Erythroblast (primary cell): ENCODE measurements around the gene GAK.
"Not testable (repeated sequence)": the region's sequence is repeated elsewhere in the genome, so short reads cannot be mapped to it uniquely, and the experiment has no call there.

ENCODE experiments used
- DNase-seq, 2 experiments: peaks; one replicate each; lab custom pipeline; 2025; lab: John Stamatoyannopoulos, UW
- GATA1 ChIP-seq: IDR thresholded peaks from 2 replicates; pipeline ENCODE4 v1.6.1; 2011; ENCODE audit warnings: low read depth, mild to moderate bottlenecking, control low read depth, low read length, moderate library complexity
- POLR2A ChIP-seq: IDR thresholded peaks from 2 replicates; pipeline ENCODE4 v1.6.1; 2011; ENCODE audit warnings: mild to moderate bottlenecking, low read length

GAK gene

DNA sequence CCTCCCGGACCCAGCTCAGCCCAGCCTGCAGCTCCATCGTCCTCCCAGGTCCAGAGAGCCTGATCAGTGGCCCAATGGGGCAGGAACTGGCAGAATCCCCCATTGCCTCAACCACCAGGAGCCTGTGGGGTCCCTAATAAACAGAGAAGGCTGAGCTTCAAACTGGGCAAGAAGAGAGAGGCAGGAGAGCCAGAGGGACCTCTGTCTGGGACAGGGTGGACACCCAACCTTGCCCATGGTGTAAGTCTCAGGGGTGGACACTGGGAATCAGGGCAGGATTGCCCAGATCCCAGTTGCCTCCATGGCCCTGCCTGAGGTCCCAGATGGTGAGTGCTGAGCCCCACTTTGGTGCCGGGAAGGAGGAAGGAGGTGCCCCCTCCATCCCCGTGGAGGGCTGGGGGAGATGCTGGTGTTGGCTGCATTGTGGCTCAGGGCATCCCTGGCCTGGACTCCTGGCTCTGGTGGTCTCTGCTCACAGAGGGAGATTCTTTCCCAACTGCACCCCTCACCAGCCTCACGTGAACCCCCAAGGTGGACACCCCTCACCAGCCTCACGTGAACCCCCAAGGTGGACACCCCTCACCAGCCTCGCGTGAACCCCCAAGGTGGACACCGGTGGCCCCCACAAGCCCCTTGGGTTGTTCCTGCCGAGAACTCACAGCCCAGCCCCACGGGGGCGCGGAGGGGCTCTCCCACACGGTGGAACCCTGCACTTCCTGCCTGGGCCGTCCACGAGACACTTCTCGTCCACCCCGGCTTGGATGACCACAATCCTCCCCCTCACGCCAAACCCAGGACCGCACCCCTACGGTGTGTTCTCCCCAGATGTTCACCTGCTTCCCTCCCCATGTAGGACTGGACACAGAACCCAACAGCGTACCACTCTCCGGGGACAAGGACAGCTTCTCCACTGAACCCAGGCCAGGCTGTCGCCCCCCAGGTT, 111.6 kb downstream of the GAK start:
- DNase-seq: no peak
- TF ChIP-seq POLR2A (no peak), GATA1 (no peak)

DNA sequence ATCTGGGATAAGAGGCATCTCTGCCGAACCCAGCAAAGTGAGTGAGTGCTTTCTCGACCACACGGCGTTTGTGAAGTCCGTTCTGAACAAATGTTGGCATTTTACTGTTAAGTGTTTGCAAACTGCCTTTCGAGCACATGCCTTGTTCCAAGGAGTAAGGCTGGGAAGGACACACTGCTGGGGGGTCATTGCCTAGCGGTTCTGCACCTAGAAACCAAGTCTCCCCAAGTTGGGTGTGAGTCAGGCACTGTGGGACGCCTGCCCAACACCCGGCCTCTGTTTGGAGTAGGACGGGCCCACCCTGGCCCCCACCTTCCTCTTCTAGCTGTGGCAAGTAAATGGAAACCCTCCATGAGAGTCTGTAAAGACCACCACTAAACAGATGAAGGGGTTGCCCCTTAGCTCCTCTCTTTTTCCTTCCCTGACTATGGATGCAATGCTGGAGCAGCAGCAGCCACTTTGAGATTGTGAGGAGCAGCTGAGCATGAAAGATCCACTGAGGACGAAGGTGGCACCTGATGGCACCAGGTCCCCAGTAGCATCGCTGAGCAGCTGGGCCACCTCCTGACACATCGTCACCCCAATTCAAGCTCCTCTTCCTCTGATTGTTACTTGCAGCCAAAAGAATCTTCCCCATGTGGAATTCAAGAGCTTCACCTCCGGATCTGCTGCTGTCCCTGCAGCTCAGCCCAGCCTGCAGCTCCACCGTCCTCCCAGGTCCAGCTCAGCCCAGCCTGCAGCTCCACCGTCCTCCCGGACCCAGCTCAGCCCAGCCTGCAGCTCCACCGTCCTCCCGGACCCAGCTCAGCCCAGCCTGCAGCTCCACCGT, 112.5 kb downstream of the GAK start:
- no peak for DNase-seq
- TF ChIP-seq POLR2A: no peak
- TF ChIP-seq GATA1: no peak

DNA sequence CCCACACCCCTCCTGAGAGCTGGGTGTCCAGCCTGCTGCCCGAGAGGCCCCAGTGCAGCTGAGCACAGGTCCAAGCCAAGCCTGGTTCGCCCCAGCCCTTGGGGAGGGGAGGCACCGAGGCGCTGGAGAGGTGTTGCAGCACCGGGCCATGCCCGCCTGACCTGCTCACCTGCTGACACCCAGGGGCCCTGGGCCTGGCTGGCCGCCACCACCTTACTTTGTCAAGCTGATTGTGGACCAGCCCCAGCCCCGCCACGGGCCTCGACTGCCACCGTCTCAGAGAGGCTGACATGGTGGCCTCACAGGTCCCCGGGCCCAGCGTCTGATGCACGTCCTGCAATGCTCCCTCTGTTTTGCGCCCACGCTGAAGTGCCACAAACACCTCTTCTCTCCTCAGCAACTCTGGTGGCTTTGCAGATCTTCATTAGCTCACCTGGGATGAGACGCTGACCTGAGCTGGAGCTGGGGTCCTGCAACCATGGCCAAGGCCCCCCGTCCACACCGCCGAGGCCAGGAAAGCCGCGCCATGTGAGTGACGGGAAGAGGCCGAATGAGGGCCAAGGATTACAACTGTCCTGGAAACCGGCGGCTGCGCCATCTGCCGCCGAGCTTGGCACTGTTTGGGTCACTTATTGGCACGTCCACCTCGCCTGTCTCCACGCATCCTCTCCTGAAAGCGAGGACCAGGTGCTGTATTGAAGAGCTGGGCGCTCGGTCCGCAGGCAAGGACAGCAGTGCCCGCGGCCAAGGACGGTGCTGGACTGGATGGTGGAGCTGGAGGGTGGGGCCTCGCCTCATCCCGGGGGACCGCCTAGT, 113.8 kb downstream of the GAK start:
- TF ChIP-seq GATA1: no peak
- no peak for TF ChIP-seq POLR2A
- no peak for DNase-seq

DNA sequence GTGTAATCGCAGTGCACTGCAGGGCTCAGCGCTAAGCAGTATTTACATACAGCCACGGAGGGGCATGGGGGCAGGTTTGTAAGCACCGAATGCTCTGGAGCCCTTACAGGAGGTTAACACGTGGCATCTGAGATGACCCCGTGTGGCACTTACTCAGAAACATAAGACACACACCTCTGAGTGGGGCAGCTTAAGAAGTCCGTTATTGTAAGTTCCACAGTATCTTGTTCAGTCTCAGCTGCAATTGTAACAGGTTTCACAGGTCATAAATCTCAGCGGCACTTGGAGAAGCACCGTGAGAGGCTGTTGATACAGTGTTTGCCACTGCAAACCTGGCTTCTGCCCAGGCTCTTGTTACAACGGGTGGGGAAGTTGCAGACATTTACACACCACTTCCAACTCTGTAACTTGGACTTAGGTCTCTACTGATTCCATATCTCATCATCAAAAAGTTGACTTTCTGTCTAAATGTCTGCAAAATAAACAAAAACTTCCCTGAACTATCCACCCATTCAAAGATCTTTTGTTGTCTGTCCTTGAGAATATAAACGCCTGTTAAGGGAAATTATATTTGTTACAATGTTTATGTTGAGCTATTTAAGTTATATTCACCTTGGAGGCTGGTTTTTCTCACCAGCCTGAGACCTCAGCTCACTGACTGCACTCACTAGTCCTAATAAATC, 116.5 kb downstream of the GAK start:
- no peak for TF ChIP-seq POLR2A
- TF ChIP-seq GATA1: no peak
- DNase-seq: no peak

DNA sequence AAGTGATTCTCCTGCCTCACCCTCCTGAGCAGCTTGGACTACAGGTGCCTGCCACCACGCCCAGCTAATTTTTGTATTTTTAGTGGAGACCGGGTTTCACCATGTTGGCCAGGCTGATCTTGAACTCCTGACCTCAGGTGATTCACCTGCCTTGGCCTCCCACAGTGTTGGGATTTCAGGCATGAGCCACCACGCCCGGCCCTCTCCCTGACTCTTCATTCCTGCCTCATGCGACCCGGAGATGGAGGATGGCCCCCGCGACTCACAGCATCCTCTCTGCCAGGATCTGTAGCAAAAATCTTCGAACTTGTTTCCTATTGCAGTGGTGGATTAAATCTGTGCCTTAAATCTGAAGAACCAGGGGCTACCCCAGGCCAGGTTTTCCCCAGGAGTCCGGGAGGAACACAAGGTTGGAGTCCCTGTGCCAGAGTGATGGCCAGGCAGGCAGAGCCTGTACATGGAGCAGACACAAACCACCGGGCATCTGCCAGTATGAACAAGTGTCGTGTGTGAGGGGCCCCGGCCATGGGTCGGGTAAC, 117.7 kb downstream of the GAK start:
- DNase-seq: no peak
- TF ChIP-seq POLR2A: no peak
- TF ChIP-seq GATA1: no peak

DNA sequence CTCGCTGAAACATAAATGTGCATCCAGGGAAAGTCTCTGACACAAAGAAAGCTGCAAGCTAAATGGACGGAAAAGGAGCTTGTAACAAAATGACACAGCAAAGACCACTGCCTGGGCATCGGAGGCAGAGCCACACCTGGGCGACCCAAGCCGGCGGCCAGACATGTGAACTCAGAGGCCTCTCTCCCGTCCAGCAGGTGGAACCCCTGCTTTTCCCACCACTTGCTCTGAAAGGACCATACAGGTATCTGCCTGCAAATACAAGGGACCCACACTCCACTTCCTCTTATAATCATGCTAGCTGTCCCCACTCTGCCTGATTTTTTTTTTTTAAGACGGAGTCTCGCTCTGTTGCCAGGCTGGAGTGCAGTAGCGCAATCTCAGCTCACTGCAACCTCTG, 118.2 kb downstream of the GAK start:
- no peak for DNase-seq
- TF ChIP-seq POLR2A (no peak), GATA1 (no peak)

DNA sequence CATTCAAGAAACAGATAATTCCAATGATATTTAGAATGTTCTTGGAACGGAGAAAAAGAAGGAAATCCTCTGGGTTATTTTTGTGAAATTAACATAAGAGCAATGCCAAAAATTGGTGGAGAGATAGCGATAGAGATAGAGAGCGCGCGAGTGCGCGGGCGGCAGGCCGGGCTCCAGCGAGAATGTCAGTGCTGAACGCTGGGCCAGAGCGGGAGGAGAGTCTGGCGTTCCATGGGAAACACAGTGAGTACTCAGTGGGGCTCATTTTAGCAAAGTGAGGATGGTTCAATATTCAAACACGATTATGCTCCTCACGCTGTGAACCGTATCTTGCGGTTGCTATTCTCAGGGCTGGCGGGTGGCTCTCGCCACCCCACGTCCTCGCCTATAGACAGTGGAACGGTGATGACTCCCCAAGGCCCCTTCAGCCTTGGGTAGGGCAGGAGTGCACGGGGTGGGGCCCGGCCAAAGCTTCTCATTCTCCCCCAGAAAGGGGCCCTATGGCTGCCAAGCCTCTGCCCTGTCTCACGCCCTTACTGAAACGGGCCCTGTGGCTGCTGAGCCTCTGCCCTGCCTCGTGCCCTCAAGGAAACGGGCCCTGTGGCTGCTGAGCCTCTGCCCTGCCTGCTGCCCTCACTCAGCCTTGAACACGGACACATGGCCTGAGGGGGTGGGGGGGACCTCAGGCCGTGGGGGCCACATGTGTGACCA, 123.1 kb downstream of the GAK start:
- no peak for TF ChIP-seq POLR2A
- DNase-seq: no peak

DNA sequence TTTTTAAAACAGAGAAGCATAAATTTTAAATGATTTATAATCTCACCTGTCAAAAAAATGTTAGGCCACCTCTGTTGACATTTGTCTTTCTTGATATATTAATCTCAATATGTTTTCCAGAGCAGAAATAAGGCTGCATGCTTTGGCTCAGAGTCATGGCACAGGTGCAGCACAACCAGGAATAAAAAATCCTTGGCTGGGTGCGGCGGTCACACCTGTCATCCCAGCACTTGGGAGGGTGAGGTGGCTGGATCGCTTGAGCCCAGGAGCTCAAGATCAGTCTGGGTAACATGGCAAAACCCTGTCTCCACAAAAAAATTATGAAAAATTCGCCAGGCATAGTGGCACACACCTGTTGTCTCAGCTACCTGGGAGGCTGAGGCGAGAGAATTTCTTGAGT, 124.3 kb downstream of the GAK start:
- DNase-seq: no peak
- TF ChIP-seq POLR2A (no peak), GATA1 (no peak)

DNA sequence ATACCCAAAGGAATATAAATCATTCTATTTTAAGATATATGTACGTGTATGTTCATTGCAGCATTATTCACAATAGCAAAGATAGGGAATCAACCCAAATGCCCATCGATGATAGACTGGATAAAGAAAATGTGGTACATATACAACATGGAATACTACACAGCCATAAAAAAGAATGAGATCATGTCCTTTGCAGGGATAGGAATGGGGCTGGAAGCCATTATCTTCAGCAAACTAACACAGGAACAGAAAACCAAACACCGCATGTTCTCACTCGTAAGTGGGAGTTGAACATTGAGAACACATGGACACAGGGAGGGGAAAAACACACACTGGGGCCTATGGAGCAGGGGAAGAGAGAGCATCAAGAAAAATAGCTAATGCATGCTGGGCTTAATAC, 125.1 kb downstream of the GAK start:
- not testable (repeated sequence) for DNase-seq

DNA sequence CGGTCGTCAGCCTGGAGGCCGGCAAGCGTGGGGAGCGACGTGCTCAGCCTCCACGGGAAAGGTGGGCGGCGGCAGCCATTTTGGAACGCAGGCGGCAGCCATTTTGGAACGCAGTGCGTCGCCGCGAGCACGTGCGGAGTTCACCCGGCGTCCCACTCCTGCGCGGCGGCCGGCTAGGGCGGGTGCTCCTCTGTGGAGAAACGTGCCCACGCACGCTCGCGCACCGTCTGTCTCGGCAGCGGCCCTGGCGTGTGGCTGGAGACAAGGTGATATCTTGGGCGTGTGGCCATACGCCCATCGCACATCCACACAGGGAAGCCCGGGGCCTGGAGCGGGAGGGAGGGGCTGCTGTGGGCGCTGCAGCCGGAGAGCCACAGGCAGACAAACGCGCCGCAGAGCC, 127.3 kb downstream of the GAK start:
- DNase-seq: no peak
- TF ChIP-seq GATA1 (no peak), POLR2A (no peak)

DNA sequence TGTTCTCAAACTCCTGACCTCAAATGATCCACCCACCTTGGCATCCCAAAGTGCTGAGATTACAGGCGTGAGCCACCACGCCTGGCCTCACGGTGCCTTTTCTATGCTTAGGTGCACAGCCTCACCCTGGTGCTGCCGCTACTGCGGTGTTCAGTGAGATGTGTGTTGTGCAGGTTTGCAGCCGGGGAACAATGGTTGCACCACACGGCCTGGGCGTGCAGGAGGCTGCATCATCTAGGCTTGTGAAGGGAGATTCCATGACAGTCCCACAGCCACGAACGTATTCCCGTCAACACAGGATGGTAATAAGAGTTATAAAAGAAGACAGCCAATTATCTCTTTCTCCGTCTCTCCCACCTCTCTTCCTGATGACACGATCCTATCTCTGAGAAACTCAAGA, 128.2 kb downstream of the GAK start:
- TF ChIP-seq POLR2A: no peak
- TF ChIP-seq GATA1: no peak
- no peak for DNase-seq

DNA sequence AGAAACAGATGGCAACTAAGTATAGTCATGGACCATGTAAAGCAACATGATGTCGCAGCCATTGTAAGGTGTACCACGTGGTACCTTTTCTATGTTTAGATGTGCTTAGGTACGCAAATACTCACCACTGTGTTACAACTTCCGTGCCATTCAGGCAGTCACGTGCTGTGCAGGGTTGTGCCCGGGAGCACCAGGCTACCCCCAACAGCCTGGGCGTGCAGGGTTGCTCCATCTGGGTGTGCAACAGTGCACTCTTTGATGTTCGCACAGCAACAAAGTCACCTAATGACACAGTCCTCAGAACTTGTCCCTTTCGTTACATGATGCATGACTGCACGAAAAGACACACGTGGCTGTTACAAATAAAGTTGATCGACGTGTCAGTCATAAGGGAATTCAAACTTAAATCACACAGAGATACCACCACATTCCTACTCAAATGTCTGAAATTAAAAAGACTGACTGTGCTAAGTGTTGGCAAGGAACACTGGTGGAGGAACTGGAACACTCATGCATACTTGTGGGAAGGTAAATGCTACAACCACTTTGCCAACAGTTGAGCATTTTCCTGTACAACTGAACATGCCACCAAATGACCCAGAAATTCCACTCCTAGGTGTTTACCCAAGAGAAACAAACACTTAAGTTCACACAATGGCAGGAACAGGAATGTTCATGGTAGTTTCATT, 130.5 kb downstream of the GAK start:
- no peak for DNase-seq
- no peak for TF ChIP-seq POLR2A
